Measurements from ENCODE around the gene DDAH1. TPM values are rescaled to one million over a fixed set of nuclear protein-coding genes. Genes with fewer than 3 reads are reported as not detected.

Gene DDAH1
- total and polyA plus RNA-seq, 11 donors, result 5.7 to 33.9 (median 16.1) TPM

GRCh38 chr1:85306236-85306635 lies 158.7 kb downstream of the DDAH1 start:
- DNase-seq (no peak), ATAC-seq (no peak)
- no peaks in the 10 kb centered on the region for H3K9me3 ChIP-seq
- H3K27ac ChIP-seq, result no peak overlapping the region
- TF ChIP-seq POLR2A (IDR thresholded peaks at IDR 0.05), result no peak
- TF ChIP-seq CTCF (IDR thresholded peaks at IDR 0.05), result no peak
- intact Hi-C loops (cut with DNase I), result loop anchor here in 8 of 10 donors (2.0 to 10.0 kb wide), 13 partner anchors 91 to 711 kb away; partner anchors contain the start of genes CCN1 (in 3 of the 8), ZNHIT6 (in 3 of the 8) and DDAH1 (in 1 of the 8)
- H3K4me1 ChIP-seq, result peaks cover 0 to 13% (median 5%) of the 10 kb centered on the region in 12 donors
- no peaks in the 10 kb centered on the region for H3K36me3 ChIP-seq
- H3K4me3 ChIP-seq, result no peak overlapping the region
- 95 to 98% (median 97%) methylated on average over 4 of the region's 4 CpGs for WGBS, 4 donors
- peaks cover 0 to 11% (median 0%) of the 10 kb centered on the region in 9 donors for H3K27me3 ChIP-seq

- DNase-seq (no peak), ATAC-seq (no peak)
- Histone ChIP-seq H3K36me3 (no peaks in the 10 kb centered on the region), H3K4me3 (no peak overlapping the region), H3K4me1 (peaks cover 0 to 11% (median 6%) of the 10 kb centered on the region in 12 donors), H3K27me3 (peaks cover 0 to 7% (median 0%) of the 10 kb centered on the region in 9 donors), H3K9me3 (no peaks in the 10 kb centered on the region), H3K27ac (no peak overlapping the region)
- TF ChIP-seq POLR2A (IDR thresholded peaks at IDR 0.05) (no peak), CTCF (IDR thresholded peaks at IDR 0.05) (no peak)
- WGBS, 4 donors, result 68 to 92% (median 82%) methylated on average over 4 of the region's 4 CpGs
- intact Hi-C loops (cut with DNase I), result loop anchor here in 4 of 10 donors (10.0 kb wide), 3 partner anchors 161 to 711 kb away; partner anchors contain the start of gene DDAH1 (in 1 of the 4)
These were observed 161.4 kb downstream of the DDAH1 start for GRCh38 chr1:85303440-85304162.

- intact Hi-C loops (cut with DNase I), result loop anchor here in 4 of 10 donors (10.0 kb wide), 3 partner anchors 165 to 715 kb away; partner anchors contain the start of gene DDAH1 (in 1 of the 4)
- WGBS, 4 donors, result 74 to 93% (median 87%) methylated on average over 3 of the region's 3 CpGs
- H3K27ac ChIP-seq, result no peak overlapping the region
- no peaks in the 10 kb centered on the region for H3K27me3 ChIP-seq
- peaks cover 0 to 24% (median 11%) of the 10 kb centered on the region in 12 donors for H3K4me1 ChIP-seq
- H3K36me3 ChIP-seq, result no peaks in the 10 kb centered on the region
- no peaks in the 10 kb centered on the region for H3K9me3 ChIP-seq
- no peak overlapping the region for H3K4me3 ChIP-seq
- no peak for ATAC-seq
- no peak for TF ChIP-seq POLR2A (IDR thresholded peaks at IDR 0.05)
- no peak for TF ChIP-seq CTCF (IDR thresholded peaks at IDR 0.05)
- no peak for DNase-seq
These were observed 164.8 kb downstream of the DDAH1 start for GRCh38 chr1:85300140-85300539.

Measured in heart left ventricle (tissue), 16 donors.